ENCODE measurements around the gene LAMA2. TPM values are rescaled to one million over a fixed set of nuclear protein-coding genes. Genes with fewer than 3 reads are reported as not detected.

LAMA2 gene
- total RNA-seq, 1 donor from 2014 or later = 115 TPM

DNA sequence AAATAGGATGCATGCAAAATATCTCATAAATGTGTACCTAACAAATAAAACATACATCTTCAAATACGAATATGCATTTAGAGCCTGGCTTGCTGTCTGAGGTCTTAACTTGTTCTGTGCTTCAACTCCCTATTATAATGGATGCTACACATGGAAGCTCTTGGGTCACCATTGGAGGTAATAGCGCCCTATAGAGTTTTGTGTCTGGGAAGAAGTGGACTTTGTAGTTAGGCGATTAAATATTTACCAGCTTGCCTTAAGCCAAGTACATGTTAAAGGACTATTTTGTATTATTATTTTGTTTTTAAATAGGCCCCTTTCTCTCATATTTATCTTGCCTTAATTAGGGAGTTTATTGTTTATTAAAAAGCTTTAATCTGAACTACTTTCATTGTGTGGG is 107.4 kb downstream of the LAMA2 start:
- no peak for DNase-seq
- ATAC-seq (ENCODE audit: poor library complexity) = no peak
- intact Hi-C loops (cut with DNase I) = no loop called here

DNA sequence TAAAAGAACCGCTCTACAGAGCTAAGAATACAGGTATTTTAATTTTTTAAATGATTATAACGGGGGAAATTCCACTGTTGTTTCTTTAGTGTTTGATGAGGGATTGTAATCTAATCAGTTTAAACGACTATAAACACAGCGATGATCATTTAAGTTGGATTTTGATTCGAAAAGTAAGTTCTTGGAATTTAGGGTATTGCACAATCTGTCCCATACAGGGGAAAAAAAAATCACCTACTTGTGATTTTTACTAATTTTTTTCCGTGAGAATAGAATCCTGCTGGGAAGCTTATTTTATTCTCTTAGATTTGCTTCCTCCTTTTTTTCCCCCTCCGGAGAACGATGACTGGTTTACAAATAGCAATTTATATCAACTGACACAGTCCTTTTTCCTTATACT is 108.0 kb downstream of the LAMA2 start:
- no peak for ATAC-seq (ENCODE audit: poor library complexity)
- intact Hi-C loops (cut with DNase I) = no loop called here
- DNase-seq = no peak

- DNase-seq = no peak
- no peak for ATAC-seq (ENCODE audit: poor library complexity)
These were observed 110.2 kb downstream of the LAMA2 start for GRCh38 chr6:128993166-128993565.

GRCh38 chr6:128997880-128998279 is 114.9 kb downstream of the LAMA2 start:
- intact Hi-C loops (cut with DNase I) = no loop called here
- ATAC-seq (ENCODE audit: poor library complexity) = no peak

More at GRCh38 chr6:128993166-128993565, 110.2 kb downstream of the LAMA2 start:
- intact Hi-C loops (cut with DNase I) = no loop called here

DNA sequence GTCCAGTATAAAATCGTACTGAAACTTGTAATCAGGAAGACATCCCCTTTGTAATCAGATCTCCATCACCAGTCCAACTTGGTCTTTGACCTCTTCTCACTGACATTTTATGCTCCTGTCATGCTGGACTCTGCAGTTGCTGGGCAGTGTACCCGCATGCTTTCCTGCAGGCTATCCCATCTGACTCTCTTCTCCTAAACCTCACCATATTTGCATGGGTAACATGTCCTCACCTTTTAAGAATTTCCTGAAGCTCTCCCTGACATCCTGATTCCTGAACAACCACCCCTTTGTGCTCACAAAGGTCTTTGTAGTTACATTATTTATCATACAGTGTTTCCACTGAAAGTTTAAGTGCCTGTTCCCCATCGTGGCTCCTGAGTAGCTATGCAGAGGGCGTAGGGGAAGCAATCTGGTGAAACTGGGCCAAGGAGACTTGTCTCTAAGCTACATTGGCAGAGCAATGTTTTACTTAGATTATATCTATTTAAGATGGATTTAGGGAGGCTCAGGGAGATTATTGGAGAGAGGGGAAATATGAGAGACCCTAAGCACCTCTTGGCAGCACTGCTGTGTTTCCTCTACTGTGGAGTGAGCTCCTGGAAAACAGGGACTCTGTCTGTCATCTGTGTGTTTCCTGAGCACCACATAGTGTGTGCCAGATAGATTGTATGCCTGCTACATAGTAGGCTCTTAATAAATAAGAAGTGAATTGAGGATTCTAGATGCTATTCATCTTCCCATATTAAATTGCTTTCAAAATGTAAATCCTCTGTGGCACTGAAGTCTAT is 124.0 kb downstream of the LAMA2 start:
- intact Hi-C loops (cut with DNase I) = no loop called here
- DNase-seq (no peak), ATAC-seq (ENCODE audit: poor library complexity) (peak; percentile 30)

More at GRCh38 chr6:128997880-128998279, 114.9 kb downstream of the LAMA2 start:
- no peak for DNase-seq

GRCh38 chr6:129007701-129008373 is 124.9 kb downstream of the LAMA2 start:
- intact Hi-C loops (cut with DNase I) = no loop called here
- DNase-seq (no peak), ATAC-seq (ENCODE audit: poor library complexity) (no peak)

GRCh38 chr6:129008591-129008990 is 125.7 kb downstream of the LAMA2 start:
- ATAC-seq (ENCODE audit: poor library complexity) (peak; percentile 20), DNase-seq (no peak)
- intact Hi-C loops (cut with DNase I) = no loop called here

GRCh38 chr6:129009851-129010250 is 126.9 kb downstream of the LAMA2 start:
- DNase-seq = no peak
- no peak for ATAC-seq (ENCODE audit: poor library complexity)
- intact Hi-C loops (cut with DNase I) = no loop called here

DNA sequence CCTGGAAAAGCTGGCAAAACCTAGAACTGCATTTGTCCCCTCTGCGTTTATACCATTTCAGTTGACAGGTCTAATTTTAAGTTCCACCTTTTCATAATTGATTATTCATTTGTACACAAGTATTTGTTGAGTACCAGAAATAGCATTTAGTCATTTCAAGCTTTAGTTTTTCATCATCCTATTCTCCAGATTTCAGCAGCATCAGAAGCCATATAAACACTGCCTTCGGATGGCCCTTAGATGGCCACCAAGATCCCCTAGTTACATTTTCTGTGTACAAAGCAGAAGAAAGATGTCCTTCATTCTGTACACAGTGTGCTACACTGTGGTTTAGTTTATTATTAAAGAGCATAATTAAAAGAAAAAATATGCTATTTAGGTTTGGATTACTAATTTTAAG is 131.4 kb downstream of the LAMA2 start:
- intact Hi-C loops (cut with DNase I) = no loop called here
- no peak for DNase-seq
- no peak for ATAC-seq (ENCODE audit: poor library complexity)

GRCh38 chr6:129015721-129016120 is 132.8 kb downstream of the LAMA2 start:
- DNase-seq (no peak), ATAC-seq (ENCODE audit: poor library complexity) (no peak)
- intact Hi-C loops (cut with DNase I) = no loop called here

GRCh38 chr6:129016844-129017243 is 133.9 kb downstream of the LAMA2 start:
- ATAC-seq (ENCODE audit: poor library complexity) (no peak), DNase-seq (no peak)

DNA sequence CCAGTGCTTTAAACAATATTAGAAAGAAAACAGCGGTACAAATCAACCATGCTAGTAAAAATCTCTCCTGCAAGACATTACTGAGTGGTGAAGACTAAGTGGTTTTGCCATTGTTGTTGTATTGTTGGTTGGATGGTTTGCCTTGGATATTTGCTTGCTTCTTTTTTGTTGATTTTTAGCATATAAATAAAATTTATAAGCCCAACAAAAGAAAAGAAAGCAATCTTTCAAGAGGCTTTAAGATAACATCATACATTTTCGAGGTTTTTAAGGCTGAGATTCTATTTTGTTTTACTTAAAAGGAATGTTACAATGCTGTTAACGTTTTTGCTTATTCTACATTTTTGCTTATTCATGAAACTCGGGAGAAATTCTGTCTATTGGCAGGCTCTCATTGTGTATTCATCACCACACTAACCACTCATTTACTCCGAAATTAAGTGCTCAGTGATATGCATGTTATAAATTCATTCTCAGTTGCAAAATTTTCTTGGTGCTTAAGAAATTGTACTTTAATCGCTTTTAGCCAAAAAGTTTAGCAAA is 139.1 kb downstream of the LAMA2 start:
- ATAC-seq (ENCODE audit: poor library complexity) = no peak
- intact Hi-C loops (cut with DNase I) = no loop called here
- no peak for DNase-seq

More at GRCh38 chr6:129016844-129017243, 133.9 kb downstream of the LAMA2 start:
- intact Hi-C loops (cut with DNase I) = no loop called here

DNA sequence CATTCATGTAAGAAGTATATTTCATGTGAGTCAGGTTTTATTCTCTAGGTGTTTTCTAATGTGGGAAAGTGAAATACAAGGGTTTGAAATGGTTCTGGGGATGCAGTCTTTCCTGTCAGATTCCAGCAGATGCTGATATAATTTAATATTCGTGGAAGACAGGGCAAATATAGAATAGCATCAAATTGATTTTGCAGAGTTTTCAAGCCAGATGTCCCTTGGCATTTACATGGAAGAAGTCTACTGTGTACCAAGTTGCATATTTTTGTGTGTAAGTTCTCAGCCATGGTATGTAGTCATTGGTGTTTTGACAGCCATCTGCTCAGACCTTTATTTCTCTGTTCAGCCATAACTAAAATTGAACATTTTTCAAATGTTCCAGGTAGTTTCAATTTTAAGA is 143.7 kb downstream of the LAMA2 start:
- ATAC-seq (ENCODE audit: poor library complexity) (no peak), DNase-seq (no peak)
- intact Hi-C loops (cut with DNase I) = no loop called here

- ATAC-seq (ENCODE audit: poor library complexity) (no peak), DNase-seq (no peak)
- intact Hi-C loops (cut with DNase I) = no loop called here
These were observed 146.8 kb downstream of the LAMA2 start for GRCh38 chr6:129029778-129030177.

DNA sequence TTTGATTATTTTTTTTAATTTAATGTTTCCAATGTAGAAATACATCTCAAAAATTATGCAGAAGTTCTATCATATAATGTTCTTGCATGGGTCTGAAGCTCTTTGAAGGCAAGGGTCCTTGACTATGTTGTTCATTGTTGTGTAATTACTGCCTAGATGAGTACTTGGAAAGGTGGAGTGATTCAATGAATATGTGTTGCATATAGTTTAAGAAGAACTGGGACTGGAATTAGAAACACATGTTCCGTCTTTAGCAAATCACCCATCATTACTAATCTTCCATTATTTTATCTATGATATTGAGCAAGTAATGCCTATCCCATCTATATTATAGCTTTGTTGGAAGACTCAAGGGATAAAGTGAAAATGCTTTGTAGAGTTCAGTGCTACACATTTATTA is 147.3 kb downstream of the LAMA2 start:
- intact Hi-C loops (cut with DNase I) = no loop called here
- DNase-seq = no peak
- no peak for ATAC-seq (ENCODE audit: poor library complexity)

DNA sequence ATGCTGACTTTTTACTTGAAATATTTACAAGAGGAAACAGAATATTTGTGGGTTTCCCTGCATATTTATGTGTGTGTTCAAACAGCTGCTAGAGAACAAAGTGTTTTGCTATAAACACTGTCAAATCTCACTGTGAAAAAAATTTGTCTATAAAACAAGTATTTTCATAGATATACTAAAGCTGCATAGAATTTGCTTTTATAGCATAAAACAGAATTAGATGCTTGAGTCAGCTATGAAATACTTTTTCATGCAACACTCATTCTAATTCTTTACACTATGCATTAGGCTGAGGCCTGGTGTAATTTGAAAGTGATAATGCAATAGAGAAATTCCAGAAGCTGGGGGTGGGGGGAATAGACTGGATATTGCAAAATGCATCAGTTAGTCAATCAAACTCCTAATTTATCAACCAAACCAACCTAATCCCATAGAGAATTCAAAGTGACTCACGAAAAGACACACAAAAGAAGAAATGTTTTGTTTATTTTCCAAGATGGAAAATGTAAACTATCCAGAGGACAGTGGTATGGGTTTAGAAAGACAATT is 148.2 kb downstream of the LAMA2 start:
- ATAC-seq (ENCODE audit: poor library complexity) (no peak), DNase-seq (no peak)
- intact Hi-C loops (cut with DNase I) = no loop called here

DNA sequence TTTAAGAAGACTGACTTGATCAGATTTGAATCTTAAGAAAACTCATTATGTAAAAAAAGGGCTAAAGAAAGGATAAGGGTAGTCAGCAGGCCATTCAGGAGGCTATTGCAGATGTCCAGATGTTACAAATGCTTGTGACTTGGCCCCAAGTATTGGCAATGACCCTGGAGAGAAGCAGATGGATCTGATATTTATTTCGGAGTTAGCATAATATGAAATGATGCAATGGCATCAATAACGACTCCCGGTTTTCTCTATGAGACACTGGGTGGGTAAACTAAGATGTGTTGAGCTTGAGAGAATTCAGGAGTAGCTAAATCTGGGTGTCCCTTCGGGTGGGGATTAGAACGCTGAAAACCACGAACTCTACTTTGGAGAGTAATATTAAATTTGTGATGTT is 149.7 kb downstream of the LAMA2 start:
- ATAC-seq (ENCODE audit: poor library complexity) (peak; percentile 57), DNase-seq (no peak)
- intact Hi-C loops (cut with DNase I) = no loop called here

- ATAC-seq (ENCODE audit: poor library complexity) = peak; percentile 38
- intact Hi-C loops (cut with DNase I) = no loop called here
- DNase-seq = no peak
These were observed 150.2 kb downstream of the LAMA2 start for GRCh38 chr6:129033180-129033579.

DNA sequence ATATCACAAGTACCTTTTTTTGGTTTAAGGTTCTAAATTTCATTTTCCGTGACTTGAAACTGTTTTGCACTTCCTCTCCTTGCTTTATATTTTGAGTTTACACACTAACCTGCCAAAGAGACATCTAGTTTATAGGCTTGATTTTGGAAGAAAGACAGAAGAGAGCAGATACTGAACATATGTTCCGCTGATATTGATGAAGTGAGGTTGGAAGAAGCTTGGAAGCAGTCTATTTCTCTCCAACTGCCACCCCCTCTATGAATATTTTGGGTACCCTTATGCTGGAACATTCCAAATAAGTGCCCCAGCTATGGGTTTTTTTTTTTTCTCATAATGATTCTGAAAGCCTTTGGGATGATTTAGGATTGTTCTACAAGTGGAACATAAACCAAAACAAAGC is 150.6 kb downstream of the LAMA2 start:
- DNase-seq (no peak), ATAC-seq (ENCODE audit: poor library complexity) (no peak)
- intact Hi-C loops (cut with DNase I) = no loop called here

DNA sequence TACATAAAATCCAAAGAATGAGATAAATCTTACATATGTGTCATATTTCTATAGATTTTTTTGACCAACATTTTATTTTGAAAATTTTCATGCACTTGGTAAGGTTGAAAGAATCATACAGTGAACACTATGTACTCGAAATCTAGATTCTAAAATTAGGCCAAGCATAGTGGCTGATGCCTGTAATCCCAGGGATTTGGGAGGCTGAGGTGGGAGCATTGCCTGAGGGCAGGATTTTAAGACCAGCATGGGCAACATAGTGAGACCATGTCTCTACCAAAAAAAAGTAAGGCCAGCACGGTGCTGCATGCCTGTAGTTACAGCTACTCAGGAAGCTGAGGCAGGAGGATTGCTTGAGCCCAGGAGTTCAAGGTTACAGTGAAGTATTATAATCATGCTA is 158.6 kb downstream of the LAMA2 start:
- DNase-seq (no peak), ATAC-seq (ENCODE audit: poor library complexity) (peak; percentile 5)
- intact Hi-C loops (cut with DNase I) = no loop called here

Measured in Right ventricle myocardium superior (tissue), 1 donor.